HuH-7.5 (cell line): ENCODE data around the gene COBL.

ENCODE experiments used
- DNase-seq: peaks from one replicate; pipeline ENCODE4 v3.0.0; 2011; ENCODE audit warnings: low spot score

COBL gene

DNA sequence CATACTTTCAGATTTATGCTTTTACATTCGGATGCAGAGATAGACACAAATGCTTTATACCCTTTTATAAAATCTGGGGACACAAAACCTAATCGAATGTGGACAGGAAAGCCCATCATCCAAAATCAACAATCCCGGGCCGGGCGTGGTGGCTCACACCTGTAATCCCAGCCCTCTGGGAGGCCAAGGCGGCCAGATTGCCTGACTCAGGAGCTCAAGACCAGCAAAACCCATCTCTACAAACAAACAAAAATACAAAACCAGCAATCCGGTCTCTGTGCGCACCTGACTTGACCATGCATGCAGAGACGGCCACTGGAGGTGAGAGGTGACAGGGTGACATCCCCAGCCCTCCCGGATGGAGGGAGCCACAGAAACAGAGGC, 13.5 kb downstream of the COBL start:
- no peak for DNase-seq

DNA sequence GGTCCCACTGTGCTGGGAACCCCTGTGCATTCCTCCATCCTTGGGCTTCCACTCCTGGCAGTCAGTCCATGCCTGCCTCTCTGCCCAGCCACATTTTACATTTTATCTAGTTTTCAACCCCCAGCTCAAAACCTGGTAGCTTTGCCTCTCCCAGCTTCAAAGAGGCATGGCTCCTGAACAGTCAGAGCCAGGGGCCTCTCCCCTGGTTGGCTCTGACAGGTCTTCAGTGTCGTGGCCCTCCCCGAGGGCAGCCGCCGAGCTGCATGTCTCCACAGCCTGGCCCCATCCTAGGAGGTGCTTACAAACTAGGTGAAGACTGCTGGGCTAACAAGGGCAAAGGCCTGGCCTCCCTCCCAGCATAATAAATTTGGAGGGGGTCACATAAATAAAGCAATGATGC, 14.8 kb downstream of the COBL start:
- no peak for DNase-seq

- DNase-seq, result no peak
Measured at GRCh38 chr7:51300762-51301674, 15.6 kb downstream of the COBL start.

- DNase-seq, result no peak
Measured at GRCh38 chr7:51299391-51300133, 17.0 kb downstream of the COBL start.

DNA sequence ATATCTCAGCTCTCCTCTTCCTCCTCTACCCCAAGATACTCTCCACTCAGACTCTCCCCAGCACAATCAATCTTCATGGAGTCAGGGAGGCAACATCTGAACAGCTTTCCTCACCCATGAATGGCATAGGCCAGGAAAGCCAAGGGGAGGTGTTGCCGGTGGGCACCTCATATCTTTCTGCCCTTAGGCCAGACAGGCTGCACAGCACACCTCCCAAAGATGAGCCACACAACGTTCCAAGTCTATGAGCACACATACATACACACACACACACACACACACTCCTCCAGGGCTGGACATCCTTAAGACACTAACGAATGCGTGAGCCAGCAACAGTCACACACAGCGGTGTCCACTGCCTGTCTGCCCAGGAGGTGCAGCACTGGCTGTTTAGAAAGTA, 17.7 kb downstream of the COBL start:
- no peak for DNase-seq

DNA sequence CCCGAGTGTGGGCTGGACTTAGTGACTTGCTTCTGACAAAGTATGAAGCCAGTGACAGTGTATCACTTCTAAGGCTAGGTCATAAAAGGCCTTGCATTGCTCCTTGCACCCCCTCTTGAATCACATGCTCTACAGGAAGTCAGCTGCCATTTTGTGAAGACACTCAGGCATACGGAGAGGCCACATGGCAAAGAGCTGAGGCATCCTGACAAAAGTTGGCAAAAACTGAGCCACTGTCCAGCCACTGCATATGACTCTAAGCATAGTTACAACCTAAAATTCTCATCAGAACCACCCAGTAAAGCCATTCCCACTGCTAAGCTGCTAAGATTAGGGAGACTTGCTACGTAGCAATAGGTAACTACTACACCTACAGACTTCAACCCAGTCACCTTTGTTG, 18.6 kb downstream of the COBL start:
- no peak for DNase-seq

- no peak for DNase-seq
Measured at GRCh38 chr7:51295440-51296245, 21.0 kb downstream of the COBL start.

GRCh38 chr7:51292596-51292995, 24.0 kb downstream of the COBL start:
- no peak for DNase-seq

- no peak for DNase-seq
Measured at GRCh38 chr7:51290702-51291540, 25.7 kb downstream of the COBL start.

- DNase-seq, result no peak
Measured at GRCh38 chr7:51290304-51290637, 26.3 kb downstream of the COBL start.

DNA sequence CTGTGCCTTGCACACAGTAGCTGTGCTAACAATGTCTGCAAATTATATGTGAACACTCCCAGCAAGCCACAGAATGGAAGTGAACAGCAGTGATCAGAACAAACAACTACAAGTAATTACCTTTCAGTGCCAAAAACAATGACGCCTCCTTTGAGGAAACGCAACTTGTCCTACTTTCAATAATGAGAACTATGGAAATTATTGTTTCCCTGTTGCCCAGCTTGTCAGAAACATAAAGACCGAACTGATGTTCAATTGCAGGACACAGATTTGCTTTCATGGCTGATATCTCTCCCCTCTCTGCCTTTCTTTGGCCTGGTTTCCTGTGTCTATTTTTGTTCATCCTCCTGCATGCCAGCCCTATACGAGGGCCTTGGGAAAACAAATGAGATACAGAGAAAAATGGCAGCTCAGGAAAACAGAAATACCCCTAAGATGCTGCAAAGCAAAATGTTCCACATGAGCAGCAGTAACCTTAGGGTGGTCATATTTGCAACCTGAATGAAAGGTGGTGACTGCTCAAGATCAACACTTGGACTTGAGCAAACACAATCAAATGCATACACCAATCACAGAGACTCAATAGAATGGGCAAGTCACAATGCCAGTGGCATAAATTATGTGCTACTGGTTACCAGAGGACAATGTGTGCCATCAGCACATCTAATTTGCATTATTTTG, 26.8 kb downstream of the COBL start:
- DNase-seq, result no peak

DNA sequence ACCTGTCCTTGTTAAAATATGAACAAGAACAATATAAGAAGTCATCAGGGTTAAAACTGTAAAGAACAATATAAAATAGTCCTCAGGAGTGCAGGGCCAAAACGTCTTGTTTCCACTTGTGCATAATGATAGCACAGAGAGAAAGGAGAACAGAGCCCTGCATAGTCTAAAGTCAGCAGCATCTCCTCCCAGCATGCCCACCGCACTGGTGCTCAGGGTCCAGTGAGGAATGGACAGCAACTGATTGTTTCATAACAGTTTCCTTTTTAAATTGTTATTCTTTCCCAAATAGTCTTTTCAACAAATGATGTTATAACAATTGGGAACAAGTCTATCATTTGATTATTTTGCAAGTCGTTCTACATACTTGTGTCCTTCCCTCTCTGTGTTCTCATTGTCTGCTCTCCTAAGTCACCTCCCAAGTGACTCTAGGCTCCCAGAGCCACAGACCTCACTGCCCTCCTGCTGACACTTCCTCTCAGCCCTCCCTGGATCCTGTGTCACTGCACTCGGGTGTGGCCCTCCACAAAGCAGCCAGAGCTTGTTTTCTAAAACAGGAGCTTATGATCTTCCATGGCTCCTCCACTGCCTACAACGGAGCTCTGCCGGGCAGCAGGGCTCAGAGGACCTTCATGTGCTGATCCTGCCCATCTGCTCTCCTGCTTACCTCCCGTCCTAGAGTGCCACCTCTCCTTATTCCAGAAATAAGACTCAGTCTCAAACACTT, 27.6 kb downstream of the COBL start:
- DNase-seq, result no peak

GRCh38 chr7:51286401-51286800, 30.2 kb downstream of the COBL start:
- no peak for DNase-seq

GRCh38 chr7:51280156-51280555, 36.5 kb downstream of the COBL start:
- DNase-seq, result no peak

DNA sequence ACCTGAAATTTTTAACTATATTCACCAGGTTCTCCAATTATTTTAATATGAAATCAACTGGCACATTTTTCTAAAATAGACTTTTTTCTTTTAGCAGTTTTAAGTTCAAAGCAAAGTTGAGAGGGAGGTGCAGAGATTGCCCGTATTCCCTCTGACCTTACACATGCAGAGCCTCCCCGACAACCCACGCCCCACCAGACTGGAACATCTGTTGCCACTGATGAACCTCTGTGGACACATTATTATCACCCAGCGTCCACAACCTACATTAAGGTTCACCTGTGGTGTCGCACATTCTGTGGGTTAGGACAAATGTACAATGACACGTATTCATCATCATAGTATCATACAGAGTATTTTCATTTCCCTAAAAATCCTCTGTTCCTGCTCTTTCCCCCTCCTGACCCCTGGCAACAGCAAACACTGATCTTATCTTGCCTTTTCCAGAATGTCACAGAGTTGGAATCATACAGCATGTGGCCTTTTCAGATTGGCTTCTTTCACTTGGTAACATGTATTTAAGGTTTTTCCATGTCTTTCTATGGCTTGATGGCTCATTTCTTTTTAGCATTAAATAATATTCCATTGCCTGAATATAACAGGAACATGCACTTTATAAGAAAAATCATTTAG, 37.1 kb downstream of the COBL start:
- DNase-seq, result no peak

DNA sequence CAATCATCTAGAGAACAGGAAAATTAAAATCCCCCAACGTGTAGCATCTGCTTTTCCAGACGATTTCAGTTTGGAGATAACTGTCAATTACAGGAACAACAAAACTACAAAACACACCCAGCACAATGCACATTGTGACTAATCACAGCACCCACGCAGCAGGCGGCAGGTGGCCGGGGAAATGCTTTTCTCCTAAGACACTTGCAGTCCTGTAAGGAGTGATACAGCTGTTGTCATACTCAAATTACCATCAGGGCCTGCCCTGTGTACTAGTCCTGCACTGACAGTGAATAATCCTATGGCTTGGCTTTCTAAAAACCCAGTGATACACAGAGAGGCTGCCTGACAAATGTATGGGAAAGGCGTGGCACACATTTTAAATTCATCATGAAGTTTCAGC, 37.8 kb downstream of the COBL start:
- DNase-seq, result no peak

DNA sequence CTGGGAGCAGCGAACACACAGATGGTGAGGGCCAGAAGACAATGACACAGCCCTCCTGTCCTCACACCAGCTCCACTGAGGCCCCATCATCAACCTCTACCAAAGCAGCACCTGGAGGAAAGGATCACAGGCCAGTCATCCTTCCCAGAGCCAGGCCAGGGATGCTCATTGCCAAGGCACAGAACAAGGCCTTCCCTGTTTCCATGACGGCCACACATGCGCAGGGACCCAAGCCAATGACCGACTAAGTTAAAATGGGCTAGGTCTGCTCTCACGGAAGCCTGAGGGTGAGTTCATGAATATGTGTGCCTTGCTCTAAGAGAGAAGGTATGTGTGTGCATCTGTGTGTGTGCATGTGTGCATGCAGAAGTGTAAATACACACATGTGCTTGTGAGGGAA, 39.6 kb downstream of the COBL start:
- DNase-seq, result no peak

DNA sequence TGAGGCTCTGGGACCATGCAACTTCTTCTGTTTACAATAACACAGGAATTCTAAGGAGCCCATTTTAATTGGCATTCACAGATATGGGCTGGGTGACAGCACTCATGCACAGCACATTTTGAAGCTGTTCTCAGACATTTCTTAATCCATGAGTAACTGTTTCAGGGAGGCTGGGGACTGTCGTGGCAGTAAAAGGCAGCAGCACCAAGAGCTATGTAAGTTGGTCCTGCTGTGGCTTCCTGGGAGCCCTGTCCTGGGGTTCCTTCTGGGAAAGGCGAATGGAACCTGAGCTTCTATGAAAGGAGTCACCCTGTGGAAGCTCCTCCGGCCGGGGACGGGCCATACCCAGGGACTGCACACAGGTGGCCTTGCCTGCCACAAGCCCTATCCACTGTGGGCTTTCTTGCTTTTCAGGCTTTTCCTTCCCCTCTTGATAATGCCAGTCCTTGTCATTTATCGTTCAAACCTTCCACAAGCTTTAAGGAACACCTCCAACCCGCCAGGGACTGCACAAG, 40.5 kb downstream of the COBL start:
- no peak for DNase-seq

DNA sequence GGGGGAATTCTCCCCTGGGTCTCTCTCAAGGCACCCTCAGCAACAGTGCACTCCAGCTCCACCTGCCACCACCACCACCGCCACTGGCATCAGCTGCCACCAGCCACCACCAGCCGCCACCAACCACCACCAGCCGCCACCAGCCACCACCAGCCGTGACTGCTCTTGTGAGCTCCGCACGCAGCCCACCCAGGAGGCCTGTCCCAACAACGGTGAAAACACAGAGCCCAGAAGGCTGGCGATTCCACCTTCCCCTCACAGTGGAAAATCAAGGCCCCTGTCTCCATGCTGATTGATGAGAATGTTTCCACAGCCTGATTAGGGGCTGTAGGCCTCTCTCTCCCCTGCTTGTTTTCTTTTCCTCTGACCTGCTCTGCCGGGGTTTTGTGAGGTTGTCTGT, 41.1 kb downstream of the COBL start:
- DNase-seq, result no peak

DNA sequence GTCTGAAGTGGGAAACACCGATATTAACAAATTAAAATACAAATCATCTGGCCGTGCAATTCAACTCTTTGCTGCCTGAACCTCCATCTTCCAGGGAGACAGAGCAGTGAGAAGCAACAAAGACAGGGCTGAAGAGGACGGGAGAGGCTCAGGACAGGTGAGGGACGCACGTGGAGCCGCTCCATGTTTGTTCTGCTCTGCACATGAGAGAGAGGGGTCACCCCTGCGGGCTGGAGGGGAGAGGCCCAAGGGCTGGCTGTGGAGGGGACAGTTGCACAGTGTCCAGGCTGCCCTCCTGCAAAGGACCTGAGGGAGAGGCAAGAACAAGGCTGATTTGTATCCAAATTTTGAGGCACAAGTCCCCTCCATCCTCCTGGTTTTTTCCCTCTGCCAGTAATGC, 41.7 kb downstream of the COBL start:
- DNase-seq, result no peak
